Measurements from ENCODE around the gene RNASE13.

GRCh38 chr14:21043974-21044618 is 9.5 kb upstream of the RNASE13 start:
- TF ChIP-seq, protein P1, sequence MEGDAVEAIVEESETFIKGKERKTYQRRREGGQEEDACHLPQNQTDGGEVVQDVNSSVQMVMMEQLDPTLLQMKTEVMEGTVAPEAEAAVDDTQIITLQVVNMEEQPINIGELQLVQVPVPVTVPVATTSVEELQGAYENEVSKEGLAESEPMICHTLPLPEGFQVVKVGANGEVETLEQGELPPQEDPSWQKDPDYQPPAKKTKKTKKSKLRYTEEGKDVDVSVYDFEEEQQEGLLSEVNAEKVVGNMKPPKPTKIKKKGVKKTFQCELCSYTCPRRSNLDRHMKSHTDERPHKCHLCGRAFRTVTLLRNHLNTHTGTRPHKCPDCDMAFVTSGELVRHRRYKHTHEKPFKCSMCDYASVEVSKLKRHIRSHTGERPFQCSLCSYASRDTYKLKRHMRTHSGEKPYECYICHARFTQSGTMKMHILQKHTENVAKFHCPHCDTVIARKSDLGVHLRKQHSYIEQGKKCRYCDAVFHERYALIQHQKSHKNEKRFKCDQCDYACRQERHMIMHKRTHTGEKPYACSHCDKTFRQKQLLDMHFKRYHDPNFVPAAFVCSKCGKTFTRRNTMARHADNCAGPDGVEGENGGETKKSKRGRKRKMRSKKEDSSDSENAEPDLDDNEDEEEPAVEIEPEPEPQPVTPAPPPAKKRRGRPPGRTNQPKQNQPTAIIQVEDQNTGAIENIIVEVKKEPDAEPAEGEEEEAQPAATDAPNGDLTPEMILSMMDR (conservative IDR thresholded peaks at IDR 0.05; ENCODE audit: low read depth, low read length) = no peak
- TF ChIP-seq EZH2 (IDR thresholded peaks at IDR 0.05; ENCODE audit: borderline replicate concordance, low read depth, low read length, poor library complexity, severe bottlenecking) = no peak
